SK-N-MC (cell line): Measurements from ENCODE around the gene TRA2B.

Experiments
- DNase-seq: peaks from one replicate; pipeline ENCODE4 v3.0.0-alpha.2; 2011; ENCODE audit warnings: low read depth, low spot score
- H3K27ac ChIP-seq: fragments of 200-600 bp; sonication (generic); 2 replicates; pipeline ENCODE4 v1.5.1; 2016; ENCODE audit warnings: mixed run types
- H3K36me3 ChIP-seq: fragments of 200-600 bp; sonication (generic); 2 replicates; pipeline ENCODE4 v1.6.1; 2017; ENCODE audit warnings: antibody characterized with exemption, low read length, mixed read lengths; ENCODE audit not compliant: insufficient read depth
- H3K4me3 ChIP-seq: fragments of 200-600 bp; sonication (generic); 2 replicates; pipeline ENCODE4 v1.5.1; 2016
- H3K9ac ChIP-seq: fragments of 200-600 bp; sonication (generic); 2 replicates; pipeline ENCODE4 v1.8.0; 2017; ENCODE audit warnings: mixed run types, mixed read lengths; ENCODE audit not compliant: insufficient read length
- H3K9me3 ChIP-seq: fragments of 200-600 bp; sonication (generic); 2 replicates; pipeline ENCODE4 v1.6.1; 2017; ENCODE audit warnings: low read depth, mild to moderate bottlenecking, antibody characterized with exemption, low read length, moderate library complexity, mixed read lengths
- EZH2 ChIP-seq: fragments of 200-600 bp; sonication (generic); IDR thresholded peaks from one replicate; pipeline ENCODE4 v1.6.1; 2017; ENCODE audit warnings: antibody characterized with exemption
- FOXP2 ChIP-seq: optimal IDR thresholded peaks from 2 replicates; pipeline ENCODE3; 2011; ENCODE audit warnings: mild to moderate bottlenecking, moderate library complexity; ENCODE audit not compliant: insufficient read depth; ENCODE audit errors: extremely low read length, control extremely low read depth
- POLR2AphosphoS5 ChIP-seq: IDR thresholded peaks from 2 replicates; pipeline ENCODE4 v1.6.1; 2012; ENCODE audit warnings: mild to moderate bottlenecking, low read depth, low read length, borderline replicate concordance

The TRA2B gene

DNA sequence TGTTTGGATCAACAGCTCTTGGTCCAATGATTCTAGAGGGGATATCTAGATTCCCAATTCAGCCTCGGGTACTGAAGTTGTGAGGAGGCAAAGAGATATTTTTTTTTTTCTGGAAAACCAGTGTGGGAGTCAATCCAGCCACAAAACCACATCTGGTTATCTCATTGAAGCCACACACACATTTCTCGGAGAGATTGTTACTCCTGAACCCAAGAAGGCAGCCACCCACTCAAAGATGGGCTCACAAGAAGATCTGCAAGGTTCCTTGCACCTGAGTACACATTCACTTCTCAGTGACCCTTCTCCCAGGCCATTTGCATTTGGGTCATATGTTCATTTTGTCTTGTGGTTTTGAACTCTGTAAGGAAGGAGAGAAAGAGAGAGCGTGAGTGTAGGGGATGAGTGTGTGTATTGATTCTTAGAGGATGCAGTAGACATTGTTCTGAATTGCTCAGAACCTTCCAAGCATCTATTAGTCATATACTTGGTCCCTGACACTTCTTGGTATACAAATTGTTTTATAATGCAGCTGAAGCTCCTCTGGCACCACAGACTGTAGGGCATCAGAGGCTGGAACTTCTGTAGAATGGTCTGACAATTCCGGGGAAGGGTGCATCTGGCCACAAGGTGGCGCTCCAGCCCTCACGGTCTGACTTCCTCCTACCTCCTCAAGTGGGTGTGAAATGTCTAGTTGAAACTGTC is 39.3 kb upstream of the TRA2B start:
- TF ChIP-seq POLR2AphosphoS5 (no peak), FOXP2 (no peak), EZH2 (no peak)
- Histone ChIP-seq H3K9ac (no peak overlapping the region), H3K36me3 (no peaks in the 10 kb centered on the region), H3K9me3 (no peaks in the 10 kb centered on the region), H3K27ac (no peak overlapping the region), H3K4me3 (no peak overlapping the region)
- DNase-seq, result no peak

DNA sequence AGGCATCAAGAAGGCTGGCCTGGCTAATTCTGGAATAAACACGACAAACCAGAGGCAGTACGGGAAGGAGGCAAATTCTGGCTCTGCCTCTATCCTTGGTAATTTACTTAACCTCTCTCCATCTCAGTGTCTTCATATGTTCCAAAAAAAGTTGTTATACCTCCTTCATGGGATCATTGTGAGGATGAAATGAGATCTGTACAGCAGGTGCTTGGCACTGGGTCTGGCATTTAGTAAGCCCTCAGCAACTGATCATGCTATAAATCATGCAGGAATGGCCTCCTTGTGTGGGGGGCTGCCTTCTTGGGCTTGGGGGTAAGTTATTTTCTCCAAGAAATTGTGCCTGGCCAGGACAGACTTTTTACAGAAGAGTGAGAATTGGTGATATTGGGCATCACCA is 38.3 kb upstream of the TRA2B start:
- H3K36me3 ChIP-seq, result no peaks in the 10 kb centered on the region
- no peaks in the 10 kb centered on the region for H3K9me3 ChIP-seq
- H3K9ac ChIP-seq, result no peak overlapping the region
- DNase-seq, result no peak
- TF ChIP-seq FOXP2 (no peak), POLR2AphosphoS5 (no peak), EZH2 (no peak)
- no peak overlapping the region for H3K27ac ChIP-seq
- H3K4me3 ChIP-seq, result no peak overlapping the region

DNA sequence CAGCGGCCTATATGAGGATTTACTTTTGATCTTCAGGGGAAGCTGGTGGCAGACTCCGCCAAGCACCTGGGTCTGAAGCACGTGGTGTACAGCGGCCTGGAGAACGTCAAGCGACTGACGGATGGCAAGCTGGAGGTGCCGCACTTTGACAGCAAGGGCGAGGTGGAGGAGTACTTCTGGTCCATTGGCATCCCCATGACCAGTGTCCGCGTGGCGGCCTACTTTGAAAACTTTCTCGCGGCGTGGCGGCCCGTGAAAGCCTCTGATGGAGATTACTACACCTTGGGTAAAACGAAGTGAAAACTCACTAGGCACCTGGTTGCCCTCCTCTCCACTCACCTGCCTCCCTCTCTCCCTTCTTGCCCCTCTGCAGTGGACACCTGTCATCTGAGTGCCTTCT is 33.8 kb upstream of the TRA2B start:
- H3K36me3 ChIP-seq, result no peaks in the 10 kb centered on the region
- no peak overlapping the region for H3K4me3 ChIP-seq
- H3K9me3 ChIP-seq, result no peaks in the 10 kb centered on the region
- no peak overlapping the region for H3K27ac ChIP-seq
- no peak for DNase-seq
- TF ChIP-seq FOXP2 (no peak), EZH2 (no peak), POLR2AphosphoS5 (no peak)
- H3K9ac ChIP-seq, result no peak overlapping the region

DNA sequence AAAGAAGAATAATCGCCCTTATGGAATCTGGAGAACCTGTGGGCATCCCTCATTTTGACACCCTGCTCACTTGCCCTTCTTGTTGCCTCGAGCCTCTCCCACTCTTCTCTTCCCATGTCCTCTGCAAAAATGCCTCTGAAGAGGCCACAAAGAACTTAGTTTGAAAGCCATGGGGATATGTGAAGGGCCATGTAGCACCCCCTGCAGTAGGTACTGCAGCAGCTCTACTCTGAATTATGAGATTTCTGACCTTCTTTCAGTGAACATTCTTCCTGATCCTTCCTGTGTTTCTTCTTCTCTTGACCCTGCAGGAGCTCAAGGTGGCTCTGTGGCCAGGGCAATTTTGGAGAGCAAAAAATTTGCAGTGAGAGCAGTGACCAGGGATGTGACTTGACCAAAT is 30.4 kb upstream of the TRA2B start:
- Histone ChIP-seq H3K36me3 (no peaks in the 10 kb centered on the region), H3K27ac (no peak overlapping the region), H3K9ac (no peak overlapping the region), H3K4me3 (no peak overlapping the region), H3K9me3 (no peaks in the 10 kb centered on the region)
- DNase-seq, result no peak
- TF ChIP-seq EZH2 (no peak), FOXP2 (no peak)

DNA sequence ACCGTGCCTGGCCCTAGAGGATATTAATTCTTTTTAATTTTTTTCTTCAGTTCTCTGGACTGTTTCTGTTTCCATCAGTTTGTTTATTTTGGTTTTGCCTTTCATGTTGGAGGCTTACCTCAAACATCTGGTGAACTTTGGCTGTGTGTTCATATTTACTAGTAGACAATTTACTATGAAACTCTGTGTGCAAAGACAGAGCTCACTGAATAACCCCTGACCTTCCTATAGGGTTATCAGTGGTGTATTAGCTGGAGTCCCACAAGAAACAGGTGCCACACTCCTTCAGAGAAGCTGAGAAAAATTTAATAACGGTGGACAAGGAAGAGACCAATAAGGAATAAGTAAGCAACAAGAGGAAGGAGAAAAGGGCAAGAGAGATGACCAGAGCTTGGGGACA is 28.8 kb upstream of the TRA2B start:
- H3K27ac ChIP-seq, result no peak overlapping the region
- TF ChIP-seq FOXP2, result no peak
- no peak for TF ChIP-seq POLR2AphosphoS5
- no peak for TF ChIP-seq EZH2
- H3K9ac ChIP-seq, result no peak overlapping the region
- no peaks in the 10 kb centered on the region for H3K9me3 ChIP-seq
- DNase-seq, result no peak
- no peaks in the 10 kb centered on the region for H3K36me3 ChIP-seq
- H3K4me3 ChIP-seq, result no peak overlapping the region

DNA sequence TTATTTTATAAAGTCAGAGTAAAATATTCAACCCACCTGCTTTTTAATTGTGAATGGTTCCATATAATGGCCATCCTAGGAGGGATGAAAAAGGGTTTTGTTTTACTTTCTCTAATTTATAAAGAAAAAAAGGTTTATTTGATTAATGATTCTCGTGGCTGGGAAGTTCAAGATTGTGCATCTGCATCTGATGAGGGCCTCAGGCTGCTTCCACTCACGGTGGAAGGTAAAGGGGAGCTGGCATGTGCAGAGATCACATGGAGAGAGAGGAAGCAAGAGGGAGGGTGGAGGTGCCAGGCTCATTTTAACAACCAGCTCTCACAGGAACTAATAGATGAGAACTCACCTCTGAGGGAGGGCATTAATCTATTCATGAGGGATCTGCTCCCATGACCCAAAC is 27.7 kb upstream of the TRA2B start:
- no peak for DNase-seq
- Histone ChIP-seq H3K9me3 (no peaks in the 10 kb centered on the region), H3K27ac (no peak overlapping the region), H3K36me3 (no peaks in the 10 kb centered on the region), H3K9ac (no peak overlapping the region), H3K4me3 (no peak overlapping the region)
- TF ChIP-seq FOXP2 (no peak), POLR2AphosphoS5 (no peak), EZH2 (no peak)

DNA sequence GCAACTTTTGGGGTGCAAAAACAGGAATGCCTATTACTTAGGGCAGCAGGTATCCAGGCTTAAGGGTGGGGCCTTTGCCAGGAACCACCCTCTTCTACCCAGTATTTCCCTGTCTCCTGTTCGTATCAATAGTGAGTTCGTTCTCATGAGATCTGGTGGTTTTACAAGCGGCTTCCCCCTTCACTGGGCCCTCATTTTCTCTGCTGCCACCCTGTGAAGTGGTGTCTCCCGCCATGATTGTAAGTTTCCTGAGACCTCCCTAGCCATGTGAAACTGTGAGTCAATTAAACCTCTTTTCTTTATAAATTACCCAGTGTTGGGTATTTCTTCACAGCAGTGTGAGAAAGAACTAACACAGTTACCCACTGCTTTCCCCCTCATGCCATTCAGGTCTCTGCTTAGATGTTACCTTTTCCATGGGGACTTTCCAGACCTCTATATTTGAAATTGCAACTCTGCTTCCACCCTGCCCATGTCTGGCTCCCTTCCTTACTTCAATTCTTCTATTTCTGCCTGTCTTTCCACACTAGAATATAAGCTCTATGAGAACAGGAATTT is 23.9 kb upstream of the TRA2B start:
- no peak for DNase-seq
- Histone ChIP-seq H3K9me3 (no peaks in the 10 kb centered on the region), H3K9ac (no peak overlapping the region), H3K4me3 (no peak overlapping the region), H3K36me3 (no peaks in the 10 kb centered on the region), H3K27ac (no peak overlapping the region)
- TF ChIP-seq POLR2AphosphoS5 (no peak), FOXP2 (no peak), EZH2 (no peak)

DNA sequence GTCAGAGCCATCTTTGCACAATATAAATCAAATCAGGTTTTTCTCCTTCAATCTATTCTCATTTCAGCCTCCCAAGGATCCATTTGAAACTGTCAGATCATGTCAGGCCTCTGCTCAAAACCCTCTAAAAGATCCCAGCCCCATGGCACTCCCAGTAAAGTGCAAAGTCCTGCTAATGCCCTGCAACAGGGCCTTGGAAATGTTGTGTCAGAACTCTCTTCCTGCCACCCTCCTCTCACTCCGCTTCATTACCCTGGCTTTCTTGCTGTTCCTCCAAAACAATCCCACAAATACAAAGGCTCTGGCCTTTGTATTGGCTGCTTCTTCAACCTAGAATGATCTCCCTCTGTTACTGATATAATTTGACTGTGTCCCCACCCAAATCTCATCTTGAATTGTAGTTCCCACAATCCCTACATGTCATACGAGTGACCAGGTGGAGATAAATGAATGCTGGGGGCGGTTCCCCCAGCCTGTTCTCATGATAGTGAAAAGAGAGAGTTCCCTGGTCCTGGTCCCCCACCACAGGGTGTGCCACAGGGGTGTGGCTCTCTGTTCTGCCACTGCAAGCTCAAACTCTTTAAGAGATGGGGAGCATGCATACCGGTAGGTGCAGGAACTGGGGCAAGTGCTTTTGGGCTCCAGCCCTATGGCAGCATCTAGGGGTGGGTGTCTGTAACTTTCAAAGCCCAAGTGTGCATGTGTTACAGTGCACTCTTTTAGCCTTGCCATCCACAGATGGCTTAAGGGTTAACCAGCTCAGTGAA is 22.9 kb upstream of the TRA2B start:
- Histone ChIP-seq H3K9me3 (no peaks in the 10 kb centered on the region), H3K9ac (peak overlapping the region; percentile 67), H3K4me3 (peak overlapping the region; percentile 66), H3K36me3 (no peaks in the 10 kb centered on the region), H3K27ac (peak overlapping the region; percentile 91)
- no peak for TF ChIP-seq EZH2
- no peak for TF ChIP-seq FOXP2
- TF ChIP-seq POLR2AphosphoS5, result no peak
- no peak for DNase-seq
